A549 (cell line): ENCODE measurements around the gene ASCL5. TPM values are rescaled to one million over a fixed set of nuclear protein-coding genes. Genes with fewer than 3 reads are reported as not detected.

Experiments
- ATAC-seq, 2 experiments: fragments of 200-7000 bp in 1 of 2; fragments of >200 bp in 1 of 2; cut with Nextera tagmentation in 1 of 2; cut with Tn5 transposase in 1 of 2; 3 replicates each; pipeline versions ENCODE4 v1.8.0 to v1.9.1; 2018 to 2020; ENCODE audit warnings: mild to moderate bottlenecking in 1 of 2, moderate library complexity in 1 of 2
- CTCF ChIA-PET: fragments of 300-600 bp; sonication (Branson Sonifier 250); formaldehyde crosslinking; extraction: SDS; loops from one replicate; lab custom pipeline; 2021; ENCODE audit warnings: antibody characterized with exemption, inconsistent platforms; lab: Yijun Ruan, JAX
- POLR2A ChIA-PET: fragments of 350-600 bp; formaldehyde crosslinking; extraction: SDS; loops from one replicate; lab custom pipeline; 2021; ENCODE audit warnings: antibody characterized with exemption, inconsistent platforms; lab: Yijun Ruan, JAX
- DNase-seq, 2 experiments: peaks; one replicate each; pipeline versions ENCODE4 v3.0.0 to v3.0.0-alpha.2; 2011 to 2016; ENCODE audit warnings: low read depth in 1 of 2, low spot score in 1 of 2
- FAIRE-seq: peaks from 2 replicates; lab custom pipeline; 2011; peaks lifted over from hg19 to GRCh38; lab: Jason Lieb, UNC
- H3K27ac ChIP-seq, 2 experiments: fragments of >200 bp; sonication (Bioruptor Twin); formaldehyde crosslinking; 3 replicates each; pipeline ENCODE4 v1.5.1; 2016 to 2017
- H3K4me1 ChIP-seq: fragments of >200 bp; sonication (Bioruptor Twin); formaldehyde crosslinking; 3 replicates; pipeline ENCODE4 v1.6.1; 2016
- H3K4me2 ChIP-seq: fragments of >200 bp; sonication (Bioruptor Twin); formaldehyde crosslinking; 3 replicates; pipeline ENCODE4 v1.6.1; 2016
- H3K4me3 ChIP-seq: fragments of >200 bp; sonication (Bioruptor Twin); formaldehyde crosslinking; 3 replicates; pipeline ENCODE4 v1.5.1; 2016
- H3K9me3 ChIP-seq: fragments of >200 bp; sonication (Bioruptor Twin); formaldehyde crosslinking; 3 replicates; pipeline ENCODE4 v1.6.1; 2016
- CBX2 ChIP-seq: fragments of 200-600 bp; sonication (generic); IDR thresholded peaks from 2 replicates; pipeline ENCODE4 v1.6.1; 2016; ENCODE audit warnings: low read depth, mild to moderate bottlenecking, borderline replicate concordance
- CEBPB ChIP-seq, 2 experiments: fragments of >200 bp in 1 of 2; sonication (Bioruptor Twin) in 1 of 2; formaldehyde crosslinking in 1 of 2; IDR thresholded peaks; 2 replicates each; pipeline ENCODE4 v1.6.1; 2012 to 2016
- CHD2 ChIP-seq: fragments of 150-350 bp; IDR thresholded peaks from 2 replicates; pipeline ENCODE4 v1.6.1; 2014; ENCODE audit warnings: low read length; ENCODE audit not compliant: partially characterized antibody
- CHD4 ChIP-seq: fragments of 200-600 bp; sonication (generic); IDR thresholded peaks from 2 replicates; pipeline ENCODE4 v1.6.1; 2016; ENCODE audit warnings: antibody characterized with exemption, mild to moderate bottlenecking, borderline replicate concordance
- EHF ChIP-seq: fragments of 250-450 bp; sonication (Bioruptor Pico); IDR thresholded peaks from 2 replicates; pipeline ENCODE4 v1.5.0; 2020; ENCODE audit warnings: mild to moderate bottlenecking
- EHMT2 ChIP-seq: fragments of 200-600 bp; sonication (generic); IDR thresholded peaks from 2 replicates; pipeline ENCODE4 v1.6.1; 2016; ENCODE audit warnings: antibody characterized with exemption, low read depth, mild to moderate bottlenecking, moderate library complexity
- EP300 ChIP-seq, 2 experiments: fragments of >200 bp; sonication (Bioruptor Twin); formaldehyde crosslinking; IDR thresholded peaks; 2 replicates in 1 of 2; 3 replicates in 1 of 2; pipeline ENCODE4 v1.6.1; 2016 to 2017
- ESRRA ChIP-seq: fragments of 150-350 bp; IDR thresholded peaks from 2 replicates; pipeline ENCODE4 v1.6.1; 2014; ENCODE audit warnings: mild to moderate bottlenecking, low read length, borderline replicate concordance
- GATA3 ChIP-seq: IDR thresholded peaks from 2 replicates; pipeline ENCODE4 v1.6.1; 2012; ENCODE audit warnings: borderline replicate concordance
- HDAC2 ChIP-seq: fragments of 200-600 bp; sonication (generic); IDR thresholded peaks from 2 replicates; pipeline ENCODE4 v1.6.1; 2016
- HOXA7 ChIP-seq: fragments of 250-450 bp; sonication (Bioruptor Pico); IDR thresholded peaks from 2 replicates; pipeline ENCODE4 v1.5.0; 2020; ENCODE audit warnings: mild to moderate bottlenecking, moderate library complexity
- HOXB13 ChIP-seq: fragments of 250-450 bp; sonication (Bioruptor Pico); IDR thresholded peaks from 2 replicates; pipeline ENCODE4 v1.5.0; 2020; ENCODE audit warnings: low read depth, mild to moderate bottlenecking, moderate library complexity
- JUNB ChIP-seq: fragments of >200 bp; sonication (Bioruptor Twin); formaldehyde crosslinking; IDR thresholded peaks from 2 replicates; pipeline ENCODE4 v1.6.1; 2016
- KDM1A ChIP-seq: fragments of 200-600 bp; sonication (generic); IDR thresholded peaks from 2 replicates; pipeline ENCODE4 v1.6.1; 2016; ENCODE audit warnings: low read depth, mild to moderate bottlenecking
- MAZ ChIP-seq: fragments of 150-350 bp; IDR thresholded peaks from 2 replicates; pipeline ENCODE4 v1.6.1; 2014; ENCODE audit warnings: antibody characterized with exemption, low read depth, low read length, borderline replicate concordance
- NR3C1 ChIP-seq: fragments of >200 bp; sonication (Bioruptor Twin); formaldehyde crosslinking; IDR thresholded peaks from 3 replicates; pipeline ENCODE4 v1.6.1; 2017
- RAD21 ChIP-seq, 2 experiments: fragments of >200 bp in 1 of 2; sonication (Bioruptor Twin) in 1 of 2; formaldehyde crosslinking in 1 of 2; IDR thresholded peaks in 1 of 2; conservative IDR thresholded peaks in 1 of 2; 2 replicates in 1 of 2; 3 replicates in 1 of 2; pipeline ENCODE4 v1.6.1; 2012 to 2018; ENCODE audit warnings: inconsistent platforms in 1 of 2
- RNF2 ChIP-seq: fragments of 200-600 bp; sonication (generic); IDR thresholded peaks from 2 replicates; pipeline ENCODE4 v1.6.1; 2016; ENCODE audit warnings: low read depth, mild to moderate bottlenecking, antibody characterized with exemption, moderate library complexity, borderline replicate concordance
- TFCP2L1 ChIP-seq: fragments of 250-450 bp; sonication (Bioruptor Pico); IDR thresholded peaks from 2 replicates; pipeline ENCODE4 v1.5.0; 2021; ENCODE audit warnings: mild to moderate bottlenecking
- ZFP36 ChIP-seq: fragments of 450-650 bp; IDR thresholded peaks from 2 replicates; pipeline ENCODE4 v1.6.1; 2014; ENCODE audit warnings: borderline replicate concordance; ENCODE audit not compliant: partially characterized antibody
- WGBS: methylation state at CpG from one replicate; pipeline ENCODE4 v1.1.6; 2017; ENCODE audit errors: missing lambda C conversion rate; 5-methylcytosine and 5-hydroxymethylcytosine counted together
- polyA plus RNA-seq, 4 experiments: library from polyadenylated mRNA; depleted of rRNA in 3 of 4; stranded (reverse); fragments of >200 nt; fragmentation: RNase III in 1 of 4; extraction: RNeasy Plus Mini Kit Qiagen cat#74134 plus additional on column Dnase treatment in 1 of 4; gene quantifications; 2 replicates in 3 of 4; 3 replicates in 1 of 4; pipeline ENCODE4 v1.2.3, GENCODE V29; 2011 to 2017
- TF ChIP-seq, protein P1 (sequence below): fragments of 250-450 bp; sonication (Bioruptor Pico); IDR thresholded peaks from 2 replicates; pipeline ENCODE4 v1.5.0; 2020; ENCODE audit warnings: low read depth, mild to moderate bottlenecking, moderate library complexity
- TF ChIP-seq, protein P2 (sequence below): fragments of >200 bp; sonication (Bioruptor Twin); formaldehyde crosslinking; IDR thresholded peaks from 3 replicates; pipeline ENCODE4 v1.6.1; 2016
- TF ChIP-seq, protein P3 (sequence below): fragments of >200 bp; sonication (Bioruptor Twin); formaldehyde crosslinking; IDR thresholded peaks from 3 replicates; pipeline ENCODE4 v1.5.1; 2016
- TF ChIP-seq, protein P4 (sequence below): IDR thresholded peaks from 2 replicates; pipeline ENCODE4 v1.6.1; 2012
- TF ChIP-seq, protein P5 (sequence below): IDR thresholded peaks from 2 replicates; pipeline ENCODE4 v1.6.1; 2012
- TF ChIP-seq, protein P6 (sequence below): fragments of 250-450 bp; sonication (Bioruptor Pico); IDR thresholded peaks from 2 replicates; pipeline ENCODE4 v1.5.0; 2021; ENCODE audit warnings: mild to moderate bottlenecking, moderate library complexity, borderline replicate concordance

The ASCL5 gene
- polyA plus RNA-seq, 2 of the 4 experiments (the other 2 are of a cell fraction): 0.09 TPM; not detected in 1

DNA sequence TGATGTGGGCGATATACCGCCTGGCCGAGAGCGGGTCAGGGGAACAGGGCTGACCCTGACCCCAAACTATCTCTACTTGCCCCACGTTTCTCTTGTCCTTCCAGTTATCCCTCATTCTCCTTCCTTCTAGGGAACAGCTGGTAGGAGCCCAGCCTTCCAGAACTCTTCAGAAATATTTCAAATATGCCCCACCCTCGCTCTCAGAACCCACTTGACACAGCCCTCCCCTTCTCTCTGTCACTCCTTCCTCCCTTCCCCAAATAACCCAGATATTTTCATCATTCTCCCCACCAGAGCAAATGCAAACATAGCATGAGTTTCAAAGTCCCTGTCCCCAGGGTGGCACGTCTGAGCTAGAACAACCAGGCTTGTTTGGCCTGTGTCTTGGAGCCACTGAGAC lies 15.8 kb downstream of the ASCL5 start:
- WGBS: 76% methylated on average over 7 of the region's 7 CpGs
- no peak for DNase-seq
- Histone ChIP-seq H3K4me2 (no peak overlapping the region), H3K4me3 (no peak overlapping the region), H3K4me1 (peaks cover 8% of the 10 kb centered on the region), H3K27ac (no peak overlapping the region), H3K9me3 (no peaks in the 10 kb centered on the region)
- TF ChIP-seq CEBPB (IDR thresholded peaks at IDR 0.05) (no peak), HDAC2 (no peak), RNF2 (no peak), JUNB (no peak), CBX2 (no peak), MAZ (no peak), ESRRA (no peak), EP300 (IDR thresholded peaks at IDR 0.05) (no peak), HOXA7 (CRISPR knock-in tag) (no peak), KDM1A (no peak), CHD2 (no peak), ZFP36 (no peak), RAD21 (conservative IDR thresholded peaks at IDR 0.05 in 1 of 2, IDR thresholded peaks at IDR 0.05 in 1 of 2) (no peak), EHF (no peak), NR3C1 (no peak), EHMT2 (no peak)
- TF ChIP-seq, protein P1, sequence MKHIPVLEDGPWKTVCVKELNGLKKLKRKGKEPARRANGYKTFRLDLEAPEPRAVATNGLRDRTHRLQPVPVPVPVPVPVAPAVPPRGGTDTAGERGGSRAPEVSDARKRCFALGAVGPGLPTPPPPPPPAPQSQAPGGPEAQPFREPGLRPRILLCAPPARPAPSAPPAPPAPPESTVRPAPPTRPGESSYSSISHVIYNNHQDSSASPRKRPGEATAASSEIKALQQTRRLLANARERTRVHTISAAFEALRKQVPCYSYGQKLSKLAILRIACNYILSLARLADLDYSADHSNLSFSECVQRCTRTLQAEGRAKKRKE (CRISPR knock-in tag): no peak
- TF ChIP-seq, protein P2, sequence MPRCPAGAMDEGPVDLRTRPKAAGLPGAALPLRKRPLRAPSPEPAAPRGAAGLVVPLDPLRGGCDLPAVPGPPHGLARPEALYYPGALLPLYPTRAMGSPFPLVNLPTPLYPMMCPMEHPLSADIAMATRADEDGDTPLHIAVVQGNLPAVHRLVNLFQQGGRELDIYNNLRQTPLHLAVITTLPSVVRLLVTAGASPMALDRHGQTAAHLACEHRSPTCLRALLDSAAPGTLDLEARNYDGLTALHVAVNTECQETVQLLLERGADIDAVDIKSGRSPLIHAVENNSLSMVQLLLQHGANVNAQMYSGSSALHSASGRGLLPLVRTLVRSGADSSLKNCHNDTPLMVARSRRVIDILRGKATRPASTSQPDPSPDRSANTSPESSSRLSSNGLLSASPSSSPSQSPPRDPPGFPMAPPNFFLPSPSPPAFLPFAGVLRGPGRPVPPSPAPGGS: no peak
- TF ChIP-seq, protein P3, sequence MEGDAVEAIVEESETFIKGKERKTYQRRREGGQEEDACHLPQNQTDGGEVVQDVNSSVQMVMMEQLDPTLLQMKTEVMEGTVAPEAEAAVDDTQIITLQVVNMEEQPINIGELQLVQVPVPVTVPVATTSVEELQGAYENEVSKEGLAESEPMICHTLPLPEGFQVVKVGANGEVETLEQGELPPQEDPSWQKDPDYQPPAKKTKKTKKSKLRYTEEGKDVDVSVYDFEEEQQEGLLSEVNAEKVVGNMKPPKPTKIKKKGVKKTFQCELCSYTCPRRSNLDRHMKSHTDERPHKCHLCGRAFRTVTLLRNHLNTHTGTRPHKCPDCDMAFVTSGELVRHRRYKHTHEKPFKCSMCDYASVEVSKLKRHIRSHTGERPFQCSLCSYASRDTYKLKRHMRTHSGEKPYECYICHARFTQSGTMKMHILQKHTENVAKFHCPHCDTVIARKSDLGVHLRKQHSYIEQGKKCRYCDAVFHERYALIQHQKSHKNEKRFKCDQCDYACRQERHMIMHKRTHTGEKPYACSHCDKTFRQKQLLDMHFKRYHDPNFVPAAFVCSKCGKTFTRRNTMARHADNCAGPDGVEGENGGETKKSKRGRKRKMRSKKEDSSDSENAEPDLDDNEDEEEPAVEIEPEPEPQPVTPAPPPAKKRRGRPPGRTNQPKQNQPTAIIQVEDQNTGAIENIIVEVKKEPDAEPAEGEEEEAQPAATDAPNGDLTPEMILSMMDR: no peak
- TF ChIP-seq, protein P4, sequence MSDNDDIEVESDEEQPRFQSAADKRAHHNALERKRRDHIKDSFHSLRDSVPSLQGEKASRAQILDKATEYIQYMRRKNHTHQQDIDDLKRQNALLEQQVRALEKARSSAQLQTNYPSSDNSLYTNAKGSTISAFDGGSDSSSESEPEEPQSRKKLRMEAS: no peak
- no peak for FAIRE-seq
- POLR2A ChIA-PET: no interaction called here
- CTCF ChIA-PET: interaction anchor here (0.6 to 7.4 kb wide), 6 partner anchors 12 to 139 kb away, joined by 3 to 84 read pairs (median 3); no protein-coding TSS in a partner anchor
- ATAC-seq: no peak

DNA sequence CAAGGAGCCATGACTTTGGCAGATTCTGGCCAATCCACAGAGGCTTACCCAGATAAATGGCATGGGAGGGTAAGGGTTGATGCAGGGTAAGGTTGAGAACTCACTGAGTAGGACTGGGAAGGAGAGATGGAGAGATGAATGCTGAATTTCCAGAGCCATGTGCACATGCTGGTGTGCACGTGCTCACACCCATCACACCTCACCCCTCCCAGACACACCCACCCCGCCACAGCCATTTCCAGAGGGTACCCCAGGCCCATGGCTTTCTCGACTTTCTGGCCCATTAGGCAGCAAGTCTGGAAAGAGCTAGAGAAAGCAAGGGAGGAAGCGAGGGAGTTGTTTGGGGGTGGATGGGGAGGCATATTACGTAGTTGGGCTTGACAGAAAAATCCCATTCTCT lies 16.4 kb downstream of the ASCL5 start:
- ChIA-PET POLR2A (no interaction called here), CTCF (interaction anchor here (1.1 to 7.4 kb wide), 2 partner anchors 26 to 138 kb away, joined by 3 to 83 read pairs; no protein-coding TSS in a partner anchor)
- TF ChIP-seq, protein P1 (CRISPR knock-in tag): no peak
- TF ChIP-seq GATA3 (no peak), NR3C1 (no peak), RAD21 (conservative IDR thresholded peaks at IDR 0.05 in 1 of 2, IDR thresholded peaks at IDR 0.05 in 1 of 2) (no peak), HOXB13 (CRISPR knock-in tag) (no peak), RNF2 (no peak), EP300 (IDR thresholded peaks at IDR 0.05) (no peak), KDM1A (no peak), TFCP2L1 (CRISPR knock-in tag) (no peak), HDAC2 (no peak), CHD4 (no peak), CBX2 (no peak), CHD2 (no peak)
- TF ChIP-seq, protein P5, sequence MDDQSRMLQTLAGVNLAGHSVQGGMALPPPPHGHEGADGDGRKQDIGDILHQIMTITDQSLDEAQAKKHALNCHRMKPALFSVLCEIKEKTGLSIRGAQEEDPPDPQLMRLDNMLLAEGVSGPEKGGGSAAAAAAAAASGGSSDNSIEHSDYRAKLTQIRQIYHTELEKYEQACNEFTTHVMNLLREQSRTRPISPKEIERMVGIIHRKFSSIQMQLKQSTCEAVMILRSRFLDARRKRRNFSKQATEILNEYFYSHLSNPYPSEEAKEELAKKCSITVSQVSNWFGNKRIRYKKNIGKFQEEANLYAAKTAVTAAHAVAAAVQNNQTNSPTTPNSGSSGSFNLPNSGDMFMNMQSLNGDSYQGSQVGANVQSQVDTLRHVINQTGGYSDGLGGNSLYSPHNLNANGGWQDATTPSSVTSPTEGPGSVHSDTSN: no peak
- TF ChIP-seq, protein P6, sequence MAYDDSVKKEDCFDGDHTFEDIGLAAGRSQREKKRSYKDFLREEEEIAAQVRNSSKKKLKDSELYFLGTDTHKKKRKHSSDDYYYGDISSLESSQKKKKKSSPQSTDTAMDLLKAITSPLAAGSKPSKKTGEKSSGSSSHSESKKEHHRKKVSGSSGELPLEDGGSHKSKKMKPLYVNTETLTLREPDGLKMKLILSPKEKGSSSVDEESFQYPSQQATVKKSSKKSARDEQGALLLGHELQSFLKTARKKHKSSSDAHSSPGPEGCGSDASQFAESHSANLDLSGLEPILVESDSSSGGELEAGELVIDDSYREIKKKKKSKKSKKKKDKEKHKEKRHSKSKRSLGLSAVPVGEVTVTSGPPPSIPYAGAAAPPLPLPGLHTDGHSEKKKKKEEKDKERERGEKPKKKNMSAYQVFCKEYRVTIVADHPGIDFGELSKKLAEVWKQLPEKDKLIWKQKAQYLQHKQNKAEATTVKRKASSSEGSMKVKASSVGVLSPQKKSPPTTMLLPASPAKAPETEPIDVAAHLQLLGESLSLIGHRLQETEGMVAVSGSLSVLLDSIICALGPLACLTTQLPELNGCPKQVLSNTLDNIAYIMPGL: no peak
- ATAC-seq: no peak
- H3K27ac ChIP-seq: no peak overlapping the region
- H3K9me3 ChIP-seq: no peaks in the 10 kb centered on the region
- peaks cover 8% of the 10 kb centered on the region for H3K4me1 ChIP-seq
- no peak overlapping the region for H3K4me3 ChIP-seq
- 76% methylated on average over 5 of the region's 5 CpGs for WGBS
- no peak for FAIRE-seq
- no peak for DNase-seq
- no peak overlapping the region for H3K4me2 ChIP-seq
